Cardiac septum (tissue), 1 donor: ENCODE results near the gene FCN2. TPM values are rescaled to one million over a fixed set of nuclear protein-coding genes. Genes with fewer than 3 reads are reported as not detected.
A peak's percentile ranks its signal among the peaks of the same experiment; 100 is the strongest.

Experiments used
- DNase-seq: peaks from one replicate; pipeline ENCODE4 v3.0.0-alpha.2; 2020; ENCODE audit warnings: low spot score
- intact Hi-C: fragments of 100-400 bp; cut with DNase I; formaldehyde crosslinking; loops from one replicate; pipeline ENCODE4 v1.14.0; 2022
- total RNA-seq: library from RNA; stranded (reverse); fragmentation: NEBNext Ultra II Directional; extraction: Animal tissue kit (Norgen Biotek cat#: 25700); gene quantifications from one replicate; pipeline ENCODE4 v1.2.1, GENCODE V29; 2021
- donor health status: DM: no; HTN: no; CAD: no.

FCN2 gene
- total RNA-seq, 1 donor from 2014 or later, result not detected

DNA sequence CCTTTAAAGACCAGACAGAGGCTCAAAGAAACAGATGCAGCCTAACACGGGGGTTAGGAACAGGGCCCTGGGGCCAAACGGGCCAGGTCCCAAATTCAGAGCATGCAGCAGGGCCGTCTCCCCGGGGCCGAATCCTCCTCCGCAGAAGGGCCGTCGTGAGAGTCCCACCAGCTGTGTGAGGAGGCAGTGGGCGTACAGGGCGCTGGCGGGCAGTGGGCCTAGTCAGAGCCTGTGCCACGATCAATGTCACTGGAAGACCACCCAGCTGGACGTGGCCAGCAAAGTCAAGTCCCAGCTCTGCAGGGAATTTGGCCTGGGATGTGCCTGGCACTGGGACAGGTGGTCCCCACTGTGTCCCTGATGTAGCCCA lies 15.8 kb upstream of the FCN2 start:
- intact Hi-C loops, result no loop called here
- DNase-seq, result peak; percentile 9

DNA sequence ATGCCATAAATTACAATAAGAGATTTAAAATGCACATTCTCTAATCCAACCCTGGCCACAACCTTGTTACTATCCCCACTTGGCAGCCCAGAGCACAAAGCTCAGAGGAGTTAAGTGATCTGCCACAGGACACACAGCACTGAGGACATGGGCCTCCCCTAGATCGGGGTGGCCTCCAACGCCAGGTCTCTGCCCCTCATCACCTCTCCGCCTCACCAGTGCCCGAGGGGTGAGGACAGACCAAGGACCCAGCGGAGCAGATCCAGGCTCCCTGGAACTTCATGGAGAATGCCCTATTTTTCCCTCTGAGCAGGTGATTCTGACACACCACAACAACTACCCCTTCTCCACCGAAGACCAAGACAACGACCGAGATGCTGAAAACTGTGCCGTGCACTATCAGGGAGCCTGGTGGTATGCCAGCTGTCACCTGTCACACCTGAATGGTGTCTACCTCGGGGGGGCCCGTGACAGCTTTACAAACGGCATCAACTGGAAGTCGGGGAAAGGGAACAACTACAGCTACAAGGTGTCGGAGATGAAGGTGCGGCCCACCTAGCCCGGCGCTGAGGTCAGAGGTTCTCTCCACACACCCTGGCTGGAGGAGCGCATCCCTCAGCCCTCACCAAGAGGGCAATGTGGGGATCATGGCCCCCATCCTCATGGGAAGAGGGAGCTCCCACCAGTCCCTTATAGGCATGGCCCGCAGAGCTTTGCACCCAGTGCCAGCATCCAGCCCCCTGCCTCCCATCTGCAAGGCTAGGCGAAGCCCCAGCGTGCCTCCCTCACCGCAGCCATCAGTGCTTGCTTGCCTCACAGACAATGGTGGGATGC lies 12.5 kb upstream of the FCN2 start:
- intact Hi-C loops, result no loop called here
- no peak for DNase-seq

DNA sequence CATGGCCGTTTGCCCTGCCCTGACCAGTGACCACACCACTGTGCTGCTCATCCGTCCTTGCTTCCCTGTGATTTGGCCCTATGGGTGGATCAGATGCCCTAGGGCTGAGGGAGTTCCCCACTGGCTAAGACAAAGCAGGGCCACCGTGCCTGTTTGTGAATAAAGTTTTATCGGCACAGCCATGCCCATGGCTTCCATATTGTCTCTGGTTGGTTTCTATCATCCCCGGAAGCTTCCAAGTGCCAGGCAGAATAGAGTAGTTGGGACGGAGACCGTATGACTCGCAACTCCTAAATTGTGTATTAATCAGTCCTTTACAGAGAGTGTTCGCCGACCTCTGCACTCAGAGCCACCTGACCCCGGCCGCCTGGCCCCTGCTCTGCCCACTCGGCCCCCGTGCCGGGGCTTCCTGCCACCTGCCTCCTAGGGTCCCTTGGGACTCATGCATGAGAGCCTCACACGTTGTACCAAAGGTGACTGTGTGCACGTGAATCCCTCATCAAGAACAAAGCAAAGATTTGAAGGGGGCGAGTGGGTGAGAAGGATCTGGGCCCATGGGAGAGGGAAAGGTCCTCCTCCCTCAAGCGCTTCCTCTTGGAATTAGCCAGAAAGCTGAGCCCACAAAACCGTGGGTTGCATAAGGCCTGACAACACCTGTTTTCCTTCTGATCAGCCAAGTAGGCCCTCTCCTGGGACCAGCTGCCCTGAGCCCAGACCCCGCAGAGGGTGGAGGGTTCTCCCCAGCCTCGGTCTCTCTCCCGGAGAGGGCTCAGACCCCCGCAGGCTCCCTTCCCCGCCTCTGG lies 11.7 kb upstream of the FCN2 start:
- intact Hi-C loops, result no loop called here
- no peak for DNase-seq

DNA sequence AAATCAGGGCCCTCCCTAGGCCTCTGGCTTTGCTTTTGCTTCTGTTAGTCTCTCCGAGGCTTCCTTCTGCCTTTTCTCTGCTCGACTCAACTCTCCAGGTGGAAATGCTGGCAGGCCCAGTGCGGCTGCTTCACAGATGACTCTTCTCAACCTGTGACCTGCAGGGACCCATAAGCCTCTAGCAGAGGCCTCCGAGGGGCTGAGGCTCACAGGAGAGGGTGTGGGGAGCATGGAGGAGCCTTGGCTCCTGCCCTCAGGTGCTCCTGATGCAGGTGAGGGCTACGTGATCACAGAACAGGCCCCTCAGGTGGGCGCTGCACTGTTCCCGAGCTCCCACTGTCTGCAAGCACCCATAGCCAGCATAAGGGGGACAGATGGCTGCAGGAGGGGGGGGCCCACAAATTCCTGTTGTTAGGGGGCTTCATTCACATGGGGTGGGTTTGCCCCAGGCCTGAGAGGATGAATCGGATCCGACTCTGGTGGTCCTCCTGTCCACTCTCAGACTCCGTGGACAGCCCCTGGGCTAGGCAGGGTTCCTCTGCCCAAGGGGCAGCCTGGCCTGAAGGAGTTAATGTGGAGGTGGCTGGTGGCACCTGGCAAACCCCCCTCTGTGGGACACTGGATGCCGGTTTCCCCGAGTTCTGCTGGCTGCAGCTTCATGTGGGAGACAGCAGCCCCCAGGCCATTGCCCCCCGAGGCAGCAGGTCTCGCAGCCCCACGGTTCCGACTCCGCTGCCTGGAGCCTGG lies 10.9 kb upstream of the FCN2 start:
- intact Hi-C loops, result no loop called here
- DNase-seq, result no peak

DNA sequence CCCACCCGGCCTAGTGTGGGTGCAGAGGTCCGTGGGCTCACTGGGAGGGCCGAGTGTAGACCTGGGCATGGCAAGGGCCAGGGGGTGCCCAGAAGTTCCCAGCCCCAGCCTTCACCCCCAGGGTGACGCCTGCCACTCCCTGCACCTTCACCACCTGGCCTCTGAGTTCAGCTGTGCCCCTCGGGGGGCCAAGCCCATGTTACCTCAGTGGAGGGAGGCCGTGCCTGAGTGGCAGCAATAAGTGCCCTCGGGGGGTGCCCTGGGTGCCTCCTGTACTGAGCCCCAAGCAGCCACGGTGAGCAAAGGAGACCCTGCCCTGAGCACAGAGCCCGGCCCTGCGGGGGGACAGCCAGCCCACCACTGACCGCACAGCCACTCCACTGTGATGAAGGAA lies 10.3 kb upstream of the FCN2 start:
- DNase-seq, result no peak
- intact Hi-C loops, result no loop called here

DNA sequence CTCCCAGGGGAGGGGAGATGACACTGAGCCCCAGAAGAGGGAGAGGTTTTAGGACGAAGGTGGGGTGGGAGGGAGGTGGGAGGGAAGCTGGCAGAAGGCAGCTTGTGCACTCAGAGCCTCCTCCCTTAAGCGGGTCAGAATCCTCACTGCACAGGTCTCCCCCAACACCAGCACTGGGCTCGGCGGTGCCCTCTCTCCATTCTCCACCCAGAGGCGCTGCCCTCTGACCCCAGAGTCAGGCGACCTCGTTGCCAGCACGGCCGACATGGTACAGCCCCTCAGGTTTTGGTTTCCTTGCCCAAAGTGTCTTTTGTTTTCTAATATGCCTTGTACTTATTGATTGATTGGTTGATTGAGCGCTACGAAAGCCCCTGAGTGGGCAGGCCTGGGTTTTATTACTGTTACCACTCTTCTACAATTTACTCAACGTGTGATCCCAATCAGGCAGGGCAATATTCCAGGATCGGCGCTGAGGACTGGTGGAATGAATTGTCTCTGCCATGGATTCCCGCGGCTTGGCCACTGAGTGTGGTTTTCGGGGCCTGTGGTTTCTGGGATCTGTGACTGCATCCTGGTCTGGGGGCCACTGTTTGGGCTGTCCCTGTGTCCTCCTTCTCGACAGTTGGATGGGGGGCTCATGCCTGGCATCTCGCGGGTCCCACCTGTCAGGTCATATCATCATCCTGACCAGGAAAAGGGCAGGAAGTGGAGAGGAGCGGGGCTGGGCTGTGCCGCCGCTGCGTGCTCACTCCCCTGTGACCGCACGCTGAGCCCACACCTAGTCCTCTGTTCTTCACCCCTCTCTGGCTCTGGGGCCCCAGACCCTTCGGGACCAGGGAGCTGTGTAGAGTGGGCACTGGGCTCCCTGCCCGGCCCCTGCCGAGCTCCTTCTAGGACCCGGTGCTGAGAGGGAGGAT lies 9.6 kb upstream of the FCN2 start:
- intact Hi-C loops, result no loop called here
- no peak for DNase-seq

DNA sequence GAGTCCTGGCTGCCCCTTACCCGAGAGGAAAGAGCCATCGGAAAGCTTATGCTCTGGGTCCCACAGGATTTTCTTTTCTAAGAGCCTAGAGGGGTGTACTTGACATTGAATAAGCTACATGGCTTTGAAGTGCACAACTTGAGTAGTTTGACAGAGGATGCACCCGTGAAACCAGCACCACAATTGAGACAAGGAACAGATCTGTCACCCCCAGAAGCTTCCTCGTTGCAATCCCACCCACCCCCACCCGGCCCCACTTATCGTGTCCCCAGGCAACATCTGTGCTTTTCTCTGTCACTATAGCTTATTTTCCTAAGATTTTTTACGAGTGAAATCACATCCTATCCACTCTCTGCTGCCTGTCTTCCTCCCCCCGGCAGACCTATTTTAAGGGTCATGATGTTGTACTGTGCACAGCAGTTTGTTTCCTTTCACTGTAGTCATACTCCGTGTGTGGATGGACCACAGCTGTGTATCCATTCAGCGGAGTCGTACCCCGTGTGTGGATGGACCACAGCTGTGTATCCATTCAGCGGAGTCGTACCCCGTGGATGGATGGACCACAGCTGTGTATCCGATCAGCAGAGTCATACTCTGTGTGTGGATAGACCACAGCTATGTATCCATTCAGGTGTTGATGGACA lies 8.8 kb upstream of the FCN2 start:
- no peak for DNase-seq
- intact Hi-C loops, result no loop called here

DNA sequence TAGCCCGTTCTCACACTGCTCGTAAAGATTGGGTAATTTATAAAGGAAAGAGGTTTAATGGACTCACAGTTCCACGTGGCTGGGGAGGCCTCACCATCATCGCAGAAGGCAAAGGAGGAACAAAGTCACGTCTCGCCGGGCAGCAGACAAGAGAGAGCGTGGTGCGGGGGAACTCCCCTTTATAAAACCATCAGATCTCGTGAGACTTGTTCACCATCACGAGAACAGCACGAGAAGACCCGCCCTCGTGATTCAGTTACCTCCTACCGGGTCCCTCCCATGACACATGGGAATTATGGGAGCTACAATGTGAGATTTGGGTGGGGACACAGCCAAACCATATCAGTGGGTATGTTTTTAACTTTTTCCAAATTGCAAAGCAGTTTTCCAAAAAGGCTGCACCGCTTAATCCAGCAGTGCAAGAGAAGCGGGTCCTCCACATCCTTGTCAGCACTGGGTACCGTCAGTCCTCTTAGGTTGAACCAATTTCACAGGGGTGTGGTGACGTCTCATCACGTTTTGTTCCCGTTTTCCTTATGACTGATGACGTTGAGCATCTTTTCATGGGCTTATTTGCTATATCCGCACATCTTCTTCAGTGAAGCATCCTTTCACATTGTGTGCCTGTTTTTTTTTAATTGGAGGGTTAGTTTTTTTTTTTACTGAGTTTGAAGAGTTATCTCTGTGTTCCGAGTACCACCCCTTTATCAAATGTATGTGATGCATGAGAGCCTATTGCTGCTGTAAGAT lies 8.0 kb upstream of the FCN2 start:
- DNase-seq, result no peak
- intact Hi-C loops, result no loop called here

DNA sequence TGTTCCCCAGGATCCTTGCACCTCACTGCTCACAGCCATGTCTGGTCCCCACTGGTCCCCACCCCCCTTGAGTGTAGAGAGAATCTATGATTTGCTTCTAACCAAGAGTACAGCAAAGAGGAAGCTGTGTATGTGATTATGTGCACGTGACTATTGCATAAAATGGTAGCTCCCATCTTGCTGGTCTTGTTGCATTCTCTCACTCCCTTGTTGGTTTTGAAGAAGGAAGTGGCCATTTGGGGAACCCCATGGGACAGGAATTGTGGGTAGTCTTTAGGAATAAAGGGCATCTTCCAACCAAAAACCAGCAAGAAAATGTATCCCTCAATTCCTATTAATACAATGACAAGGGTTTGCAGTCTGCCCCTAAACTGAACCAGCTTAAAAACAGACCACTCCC lies 5.2 kb upstream of the FCN2 start:
- DNase-seq, result peak; percentile 24
- intact Hi-C loops, result no loop called here

DNA sequence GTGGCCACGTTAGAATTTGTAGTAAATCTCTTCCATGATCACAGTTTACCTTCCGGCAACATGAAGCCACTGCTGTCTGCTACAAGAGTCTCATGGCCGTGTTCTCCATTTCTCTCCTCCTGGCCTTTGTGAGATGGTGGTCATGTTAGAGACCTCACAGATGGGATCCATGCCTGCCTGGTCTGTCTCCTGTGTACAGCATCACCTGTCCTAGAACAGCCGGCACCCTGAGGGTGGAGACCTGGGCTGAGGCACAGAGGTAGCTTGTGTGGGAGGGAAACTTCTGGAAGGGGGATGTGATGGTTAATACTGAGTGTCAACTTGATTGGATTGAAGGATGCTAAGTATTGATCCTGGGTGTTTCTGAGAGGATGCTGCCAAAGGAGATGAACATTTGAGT lies 3.1 kb upstream of the FCN2 start:
- DNase-seq, result peak; percentile 10
- intact Hi-C loops, result no loop called here

DNA sequence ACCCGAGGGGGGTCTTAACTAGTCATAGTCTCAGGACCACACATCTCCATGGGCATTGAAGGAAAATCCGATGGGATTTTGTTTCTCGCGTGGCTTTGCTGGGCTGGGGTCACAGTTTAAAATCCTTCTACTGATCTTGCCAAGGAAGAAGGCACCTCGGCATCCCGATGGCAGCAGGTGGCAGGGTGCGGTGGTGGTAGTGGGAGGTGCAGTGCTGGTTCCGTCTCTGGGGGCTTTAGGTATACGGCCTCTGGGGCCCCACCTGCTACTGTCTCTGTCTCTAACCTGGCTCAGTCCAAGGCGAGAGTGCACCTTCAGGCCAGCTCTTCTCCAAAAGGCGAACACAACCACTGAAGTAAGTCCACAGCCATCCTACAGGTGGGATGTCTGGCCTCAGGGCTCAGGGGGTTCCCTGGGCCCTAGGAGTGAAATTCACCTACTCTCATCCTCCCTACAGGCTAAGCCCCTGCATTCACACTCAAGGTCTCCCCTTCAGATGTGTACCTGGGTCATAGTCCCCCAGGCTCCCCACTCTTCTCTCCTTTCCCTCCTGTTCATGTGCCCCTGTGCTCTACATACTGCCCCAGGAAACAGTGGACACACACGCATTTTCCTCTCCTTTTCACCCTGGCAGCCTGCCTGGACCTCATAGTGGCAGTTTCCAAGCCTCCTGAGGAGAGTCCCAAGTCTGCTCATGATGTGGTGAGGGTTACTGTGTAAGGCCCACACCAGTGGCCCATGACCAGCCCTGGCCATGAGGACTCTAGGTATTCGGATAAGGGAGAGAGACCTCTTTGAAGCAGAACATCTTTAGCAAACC lies 736 bp upstream of the FCN2 start:
- no peak for DNase-seq

DNA sequence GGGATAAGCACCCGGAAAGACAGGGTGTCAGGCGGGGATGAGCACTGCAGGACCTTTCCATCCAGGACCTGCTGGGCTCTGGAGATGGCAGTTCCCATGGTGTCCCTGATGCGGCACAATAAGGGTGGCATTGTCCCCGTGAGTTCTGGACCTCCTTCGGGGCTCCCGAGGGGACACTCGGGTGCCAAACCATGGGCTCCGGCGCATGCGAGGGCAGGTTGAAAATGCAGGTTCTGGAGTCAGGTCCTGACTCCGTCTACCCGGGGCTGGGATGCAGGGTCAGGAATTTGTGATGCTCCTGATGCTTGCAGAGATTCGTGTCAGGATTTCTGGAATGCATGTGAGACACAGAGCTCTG lies 682 bp downstream of the FCN2 start:
- DNase-seq, result no peak
- intact Hi-C loops, result loop anchor here (5.0 kb wide), 1 partner anchor 49 kb away; no protein-coding TSS in a partner anchor

More for the DNA sequence above, 736 bp upstream of the FCN2 start:
- intact Hi-C loops, result loop anchor here (5.0 kb wide), 1 partner anchor 48 kb away; no protein-coding TSS in a partner anchor

DNA sequence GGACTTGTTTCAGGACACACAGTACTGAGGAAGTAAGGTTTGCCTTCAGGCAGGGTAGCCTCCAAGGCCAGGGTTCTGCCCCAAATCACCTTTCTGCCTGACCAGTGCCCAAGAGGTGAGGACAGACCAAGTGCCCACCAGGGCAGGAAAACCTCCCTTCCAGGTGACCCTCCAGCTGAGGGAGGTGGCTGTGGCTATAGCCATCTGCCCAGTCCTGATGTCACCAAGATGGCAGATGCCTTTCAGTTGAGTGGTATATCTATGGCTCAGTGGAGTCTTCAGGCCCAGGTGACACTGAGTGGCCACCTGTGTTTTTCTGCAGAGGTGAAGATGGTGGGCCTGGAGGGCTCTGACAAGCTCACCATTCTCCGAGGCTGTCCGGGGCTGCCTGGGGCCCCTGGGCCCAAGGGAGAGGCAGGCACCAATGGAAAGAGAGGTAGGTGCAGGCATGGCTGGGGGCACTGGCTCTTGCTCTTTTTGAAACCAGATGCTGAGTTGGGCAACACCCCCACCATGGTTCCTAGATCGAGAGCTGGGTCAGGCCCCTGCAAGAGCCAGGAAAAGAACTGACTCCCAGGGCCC lies 1.7 kb downstream of the FCN2 start:
- intact Hi-C loops, result loop anchor here (5.0 kb wide), 1 partner anchor 50 kb away; no protein-coding TSS in a partner anchor
- no peak for DNase-seq

DNA sequence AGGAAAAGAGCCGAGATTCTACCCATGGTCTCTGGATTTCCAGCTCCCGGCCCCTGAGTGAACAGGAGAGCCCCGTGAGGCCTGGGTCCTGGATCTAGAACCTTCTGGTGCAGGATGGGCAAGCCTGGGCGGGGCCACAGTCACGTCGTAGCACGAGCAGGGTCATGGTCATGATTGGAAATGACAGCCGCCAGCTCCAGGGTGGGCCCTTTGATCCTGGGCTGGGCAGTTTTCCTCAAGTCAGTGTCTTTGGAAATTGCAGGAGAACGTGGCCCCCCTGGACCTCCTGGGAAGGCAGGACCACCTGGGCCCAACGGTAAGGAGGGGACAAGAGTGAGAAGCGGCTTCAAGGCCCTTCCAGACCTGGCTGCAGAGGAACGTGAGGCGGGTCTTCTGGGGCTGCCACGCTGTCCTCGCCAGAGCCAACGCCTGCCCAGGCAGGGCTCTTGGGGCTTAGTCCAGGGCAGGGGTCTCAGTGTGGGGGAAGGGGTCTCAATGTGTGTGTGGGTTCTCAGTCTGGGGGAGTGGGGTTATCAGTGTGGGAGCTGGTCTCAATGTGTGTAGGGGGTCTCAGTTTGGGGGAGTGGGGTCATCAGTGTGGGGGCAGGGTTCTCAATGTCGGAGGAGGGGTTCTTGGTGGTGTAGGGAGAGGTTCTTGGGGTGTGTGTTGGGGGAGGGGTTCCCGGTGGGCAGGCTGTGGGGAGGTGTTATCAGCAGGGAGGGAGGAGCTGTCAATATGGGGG lies 2.6 kb downstream of the FCN2 start:
- intact Hi-C loops, result loop anchor here (5.0 kb wide), 1 partner anchor 51 kb away; no protein-coding TSS in a partner anchor
- DNase-seq, result no peak

DNA sequence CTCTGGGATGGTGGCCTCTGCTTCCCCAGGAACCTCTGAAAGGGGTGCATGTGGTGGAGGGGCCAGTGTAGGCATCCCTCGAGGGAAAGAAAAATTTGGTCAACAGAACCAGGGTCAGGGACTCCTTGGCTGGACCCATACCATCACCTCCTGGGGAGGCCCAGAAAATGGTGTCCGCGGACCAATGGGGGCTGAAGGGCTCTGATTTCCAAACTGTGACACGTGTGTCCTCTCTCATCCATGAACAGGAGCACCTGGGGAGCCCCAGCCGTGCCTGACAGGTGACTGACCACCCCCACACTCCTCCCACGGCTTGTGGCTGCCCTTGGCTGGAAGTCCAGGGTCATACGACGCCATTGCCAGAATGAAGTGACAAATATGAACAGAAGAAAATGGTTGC lies 3.9 kb downstream of the FCN2 start:
- intact Hi-C loops, result loop anchor here (5.0 kb wide), 1 partner anchor 52 kb away; no protein-coding TSS in a partner anchor
- DNase-seq, result no peak
